Loucy (cell line): Measurements from ENCODE around the gene IL10RA.
A peak's percentile ranks its signal among the peaks of the same experiment; 100 is the strongest.

Experiments
- H2AFZ ChIP-seq: fragments of 200-600 bp; sonication (generic); 2 replicates; pipeline ENCODE4 v1.6.0; 2016; ENCODE audit warnings: antibody characterized with exemption, mild to moderate bottlenecking, low read length, moderate library complexity
- H3F3A ChIP-seq: fragments of 200-600 bp; 2 replicates; pipeline ENCODE4 v1.6.0; 2016; ENCODE audit warnings: antibody characterized with exemption, low read depth, mild to moderate bottlenecking
- H3K27me3 ChIP-seq: fragments of 200-600 bp; sonication (generic); 2 replicates; pipeline ENCODE4 v1.6.1; 2014; ENCODE audit warnings: low read length, mild to moderate bottlenecking; ENCODE audit not compliant: insufficient read depth, poor library complexity, severe bottlenecking
- H3K36me3 ChIP-seq: fragments of 200-600 bp; sonication (generic); 2 replicates; pipeline ENCODE4 v1.6.1; 2016; ENCODE audit warnings: low read length; ENCODE audit not compliant: insufficient read depth
- H3K4me1 ChIP-seq: fragments of 200-600 bp; sonication (generic); 2 replicates; pipeline ENCODE4 v1.5.1; 2014; ENCODE audit warnings: low read length, mild to moderate bottlenecking; ENCODE audit not compliant: insufficient read depth, poor library complexity, severe bottlenecking
- H3K4me2 ChIP-seq: fragments of 200-600 bp; sonication (generic); 2 replicates; pipeline ENCODE4 v1.6.0; 2014; ENCODE audit warnings: antibody characterized with exemption, low read length, low read depth, mild to moderate bottlenecking; ENCODE audit not compliant: poor library complexity, severe bottlenecking
- H3K4me3 ChIP-seq: fragments of 200-600 bp; sonication (generic); 2 replicates; pipeline ENCODE4 v1.5.1; 2014; ENCODE audit warnings: low read length, mild to moderate bottlenecking, mixed read lengths; ENCODE audit not compliant: poor library complexity, severe bottlenecking
- H3K79me2 ChIP-seq: fragments of 200-600 bp; sonication (generic); 2 replicates; pipeline ENCODE4 v1.6.1; 2014; ENCODE audit warnings: low read length; ENCODE audit not compliant: insufficient read depth
- H3K9ac ChIP-seq: fragments of 200-600 bp; sonication (generic); 2 replicates; pipeline ENCODE4 v1.6.0; 2014; ENCODE audit warnings: mild to moderate bottlenecking, low read depth, low read length, moderate library complexity; ENCODE audit not compliant: poor library complexity, severe bottlenecking
- H3K9me2 ChIP-seq: fragments of 200-600 bp; sonication (generic); replicated peaks from 2 replicates; pipeline ENCODE4 v1.6.1; 2016; ENCODE audit warnings: low read depth, low read length, mixed read lengths
- H3K9me3 ChIP-seq: fragments of 200-600 bp; sonication (generic); 2 replicates; pipeline ENCODE4 v1.6.1; 2014; ENCODE audit warnings: mild to moderate bottlenecking, antibody characterized with exemption, low read length, low read depth; ENCODE audit not compliant: insufficient read depth
- H4K20me1 ChIP-seq: fragments of 200-600 bp; sonication (generic); 2 replicates; pipeline ENCODE4 v1.6.0; 2014; ENCODE audit warnings: antibody characterized with exemption, low read length, mild to moderate bottlenecking; ENCODE audit not compliant: insufficient read depth, poor library complexity, severe bottlenecking
- EZH2phosphoT487 ChIP-seq: fragments of 200-600 bp; IDR thresholded peaks from 2 replicates; pipeline ENCODE4 v1.6.1; 2018; ENCODE audit warnings: antibody characterized with exemption, mild to moderate bottlenecking, moderate library complexity, borderline replicate concordance
- TF ChIP-seq, protein P1 (sequence below): fragments of 200-600 bp; sonication (generic); conservative IDR thresholded peaks from 2 replicates; pipeline ENCODE4 v1.5.1; 2014; ENCODE audit warnings: mild to moderate bottlenecking, antibody characterized with exemption, low read length

IL10RA gene

DNA sequence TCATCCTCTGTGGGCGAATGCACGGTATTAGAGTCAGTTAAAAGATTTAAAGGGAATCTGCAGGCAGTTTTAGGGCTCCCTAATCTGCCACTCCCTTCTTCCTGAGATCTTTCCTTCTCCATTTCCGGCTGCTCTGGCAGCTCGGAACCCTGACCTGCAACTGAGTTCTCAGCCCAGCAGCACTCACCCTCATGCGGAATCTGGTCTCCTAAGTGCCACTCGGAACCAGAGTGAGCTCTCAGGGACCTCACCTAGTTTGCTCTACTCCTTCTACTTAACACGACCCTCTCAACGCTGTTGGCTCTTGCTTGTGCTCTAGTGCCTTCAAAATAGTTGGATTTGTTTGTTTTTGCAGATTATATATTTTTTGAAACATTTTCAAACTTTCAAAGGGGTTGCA lies 19.3 kb upstream of the IL10RA start:
- Histone ChIP-seq H4K20me1 (no peaks in the 10 kb centered on the region), H3K79me2 (no peaks in the 10 kb centered on the region), H3K4me3 (no peak overlapping the region), H3K36me3 (no peaks in the 10 kb centered on the region), H3K27me3 (no peaks in the 10 kb centered on the region), H3K4me1 (peaks cover 36% of the 10 kb centered on the region), H3K4me2 (no peak overlapping the region), H3K9me2 (no peaks in the 10 kb centered on the region), H3K9me3 (no peaks in the 10 kb centered on the region), H3K9ac (no peak overlapping the region), H3F3A (no peaks in the 10 kb centered on the region), H2AFZ (no peak overlapping the region)
- TF ChIP-seq, protein P1, sequence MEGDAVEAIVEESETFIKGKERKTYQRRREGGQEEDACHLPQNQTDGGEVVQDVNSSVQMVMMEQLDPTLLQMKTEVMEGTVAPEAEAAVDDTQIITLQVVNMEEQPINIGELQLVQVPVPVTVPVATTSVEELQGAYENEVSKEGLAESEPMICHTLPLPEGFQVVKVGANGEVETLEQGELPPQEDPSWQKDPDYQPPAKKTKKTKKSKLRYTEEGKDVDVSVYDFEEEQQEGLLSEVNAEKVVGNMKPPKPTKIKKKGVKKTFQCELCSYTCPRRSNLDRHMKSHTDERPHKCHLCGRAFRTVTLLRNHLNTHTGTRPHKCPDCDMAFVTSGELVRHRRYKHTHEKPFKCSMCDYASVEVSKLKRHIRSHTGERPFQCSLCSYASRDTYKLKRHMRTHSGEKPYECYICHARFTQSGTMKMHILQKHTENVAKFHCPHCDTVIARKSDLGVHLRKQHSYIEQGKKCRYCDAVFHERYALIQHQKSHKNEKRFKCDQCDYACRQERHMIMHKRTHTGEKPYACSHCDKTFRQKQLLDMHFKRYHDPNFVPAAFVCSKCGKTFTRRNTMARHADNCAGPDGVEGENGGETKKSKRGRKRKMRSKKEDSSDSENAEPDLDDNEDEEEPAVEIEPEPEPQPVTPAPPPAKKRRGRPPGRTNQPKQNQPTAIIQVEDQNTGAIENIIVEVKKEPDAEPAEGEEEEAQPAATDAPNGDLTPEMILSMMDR = no peak

- Histone ChIP-seq H4K20me1 (no peaks in the 10 kb centered on the region), H3K9me3 (no peaks in the 10 kb centered on the region), H3F3A (no peaks in the 10 kb centered on the region), H3K4me2 (peak overlapping the region; percentile 68), H3K4me1 (peaks cover 48% of the 10 kb centered on the region), H3K9me2 (no peaks in the 10 kb centered on the region), H3K36me3 (no peaks in the 10 kb centered on the region), H3K4me3 (no peak overlapping the region), H2AFZ (no peak overlapping the region), H3K27me3 (no peaks in the 10 kb centered on the region), H3K79me2 (no peaks in the 10 kb centered on the region), H3K9ac (peak overlapping the region; percentile 19)
- TF ChIP-seq, protein P1 = no peak
- TF ChIP-seq EZH2phosphoT487 = no peak
Measured at GRCh38 chr11:117969160-117969991, 16.8 kb upstream of the IL10RA start.

DNA sequence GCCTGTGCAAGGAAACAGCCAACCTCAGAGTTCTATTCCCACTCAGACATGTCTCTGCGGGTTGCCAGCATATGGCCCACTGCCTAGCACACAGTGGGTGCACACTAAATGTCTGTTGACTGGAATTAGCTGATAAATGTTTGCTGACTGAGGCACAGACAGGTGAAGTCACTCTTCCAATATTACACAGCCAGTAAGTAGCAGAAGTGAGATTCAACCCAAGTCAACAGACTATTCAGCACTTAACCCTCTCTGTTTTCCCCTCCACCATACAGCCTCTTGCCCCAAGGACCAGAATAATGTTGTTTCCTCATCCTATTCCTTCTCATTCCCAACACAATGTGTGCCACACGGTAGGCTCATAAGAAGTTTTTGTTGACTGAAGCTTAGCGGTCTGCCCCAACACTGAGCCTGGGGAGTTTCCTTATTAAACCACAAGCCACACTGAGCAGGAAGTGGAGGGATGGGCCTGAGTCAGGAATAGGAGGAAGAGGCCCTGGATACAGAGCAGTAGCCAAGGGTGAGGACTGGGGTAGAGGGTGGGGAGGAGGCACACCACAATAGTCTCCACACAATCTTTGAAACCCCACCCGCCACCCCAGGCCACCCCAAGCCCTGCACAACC lies 15.7 kb upstream of the IL10RA start:
- Histone ChIP-seq H3K9ac (peak overlapping the region; percentile 46), H3F3A (no peaks in the 10 kb centered on the region), H3K27me3 (no peaks in the 10 kb centered on the region), H3K79me2 (no peaks in the 10 kb centered on the region), H4K20me1 (no peaks in the 10 kb centered on the region), H3K4me3 (peak overlapping the region; percentile 40), H3K4me1 (peaks cover 48% of the 10 kb centered on the region), H3K36me3 (no peaks in the 10 kb centered on the region), H2AFZ (no peak overlapping the region), H3K4me2 (peak overlapping the region; percentile 68), H3K9me2 (no peaks in the 10 kb centered on the region), H3K9me3 (no peaks in the 10 kb centered on the region)
- no peak for TF ChIP-seq EZH2phosphoT487
- TF ChIP-seq, protein P1 = no peak
